Kidney epithelial cell (primary cell): ENCODE measurements around the gene INPP5B. TPM values are rescaled to one million over a fixed set of nuclear protein-coding genes. Genes with fewer than 3 reads are reported as not detected.

Source experiments
- DNase-seq: peaks from one replicate; pipeline ENCODE4 v3.0.0-alpha.2; 2010; ENCODE audit warnings: low read depth
- H3K27me3 ChIP-seq: 2 replicates; pipeline ENCODE4 v1.6.0; 2011; ENCODE audit warnings: low read length; ENCODE audit not compliant: control insufficient read depth, insufficient read depth
- H3K36me3 ChIP-seq: 2 replicates; pipeline ENCODE4 v1.5.1; 2011; ENCODE audit warnings: low read length; ENCODE audit not compliant: control insufficient read depth, insufficient read depth
- H3K4me3 ChIP-seq: 2 replicates; pipeline ENCODE4 v1.5.1; 2011; ENCODE audit warnings: low read depth, mild to moderate bottlenecking, control low read depth, low read length
- total RNA-seq: library from RNA; depleted of rRNA; stranded (reverse); fragments of >200 nt; gene quantifications from 2 replicates; pipeline ENCODE4 v1.2.3, GENCODE V29; 2015
- TF ChIP-seq, protein P1 (sequence below): IDR thresholded peaks from 2 replicates; pipeline ENCODE4 v1.5.1; 2011; ENCODE audit warnings: mild to moderate bottlenecking, moderate library complexity, low read length, control low read depth, inconsistent platforms; ENCODE audit not compliant: insufficient read depth, poor library complexity, severe bottlenecking

INPP5B gene
- total RNA-seq, 1 donor from 2014 or later = 18.9 TPM

GRCh38 chr1:37932759-37933158 lies 14.1 kb downstream of the INPP5B start:
- H3K4me3 ChIP-seq = no peak overlapping the region
- no peaks in the 10 kb centered on the region for H3K27me3 ChIP-seq
- TF ChIP-seq, protein P1, sequence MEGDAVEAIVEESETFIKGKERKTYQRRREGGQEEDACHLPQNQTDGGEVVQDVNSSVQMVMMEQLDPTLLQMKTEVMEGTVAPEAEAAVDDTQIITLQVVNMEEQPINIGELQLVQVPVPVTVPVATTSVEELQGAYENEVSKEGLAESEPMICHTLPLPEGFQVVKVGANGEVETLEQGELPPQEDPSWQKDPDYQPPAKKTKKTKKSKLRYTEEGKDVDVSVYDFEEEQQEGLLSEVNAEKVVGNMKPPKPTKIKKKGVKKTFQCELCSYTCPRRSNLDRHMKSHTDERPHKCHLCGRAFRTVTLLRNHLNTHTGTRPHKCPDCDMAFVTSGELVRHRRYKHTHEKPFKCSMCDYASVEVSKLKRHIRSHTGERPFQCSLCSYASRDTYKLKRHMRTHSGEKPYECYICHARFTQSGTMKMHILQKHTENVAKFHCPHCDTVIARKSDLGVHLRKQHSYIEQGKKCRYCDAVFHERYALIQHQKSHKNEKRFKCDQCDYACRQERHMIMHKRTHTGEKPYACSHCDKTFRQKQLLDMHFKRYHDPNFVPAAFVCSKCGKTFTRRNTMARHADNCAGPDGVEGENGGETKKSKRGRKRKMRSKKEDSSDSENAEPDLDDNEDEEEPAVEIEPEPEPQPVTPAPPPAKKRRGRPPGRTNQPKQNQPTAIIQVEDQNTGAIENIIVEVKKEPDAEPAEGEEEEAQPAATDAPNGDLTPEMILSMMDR = no peak
- no peaks in the 10 kb centered on the region for H3K36me3 ChIP-seq
- DNase-seq = peak; percentile 52

GRCh38 chr1:37931361-37932158 lies 15.3 kb downstream of the INPP5B start:
- peak; percentile 82 for DNase-seq
- TF ChIP-seq, protein P1 = no peak
- Histone ChIP-seq H3K27me3 (no peaks in the 10 kb centered on the region), H3K36me3 (no peaks in the 10 kb centered on the region), H3K4me3 (peak overlapping the region; percentile 83)

DNA sequence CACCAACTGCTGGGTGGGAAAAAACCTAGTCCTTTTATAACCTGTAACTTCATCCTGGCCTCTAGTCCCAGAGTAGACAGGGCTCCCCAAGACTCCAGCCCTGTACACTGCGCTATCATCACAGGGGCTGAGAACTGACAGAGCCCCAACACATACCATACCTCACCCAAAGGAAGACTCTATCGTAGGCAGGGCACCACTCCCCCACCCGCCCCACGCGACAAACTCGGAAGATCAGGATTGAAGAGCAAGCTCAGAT lies 15.8 kb downstream of the INPP5B start:
- peak overlapping the region; percentile 83 for H3K4me3 ChIP-seq
- DNase-seq = no peak
- H3K27me3 ChIP-seq = no peaks in the 10 kb centered on the region
- TF ChIP-seq, protein P1 = no peak
- H3K36me3 ChIP-seq = no peaks in the 10 kb centered on the region

GRCh38 chr1:37930246-37931101 lies 16.4 kb downstream of the INPP5B start:
- Histone ChIP-seq H3K27me3 (no peaks in the 10 kb centered on the region), H3K4me3 (no peak overlapping the region), H3K36me3 (no peaks in the 10 kb centered on the region)
- TF ChIP-seq, protein P1 = no peak
- DNase-seq = no peak

DNA sequence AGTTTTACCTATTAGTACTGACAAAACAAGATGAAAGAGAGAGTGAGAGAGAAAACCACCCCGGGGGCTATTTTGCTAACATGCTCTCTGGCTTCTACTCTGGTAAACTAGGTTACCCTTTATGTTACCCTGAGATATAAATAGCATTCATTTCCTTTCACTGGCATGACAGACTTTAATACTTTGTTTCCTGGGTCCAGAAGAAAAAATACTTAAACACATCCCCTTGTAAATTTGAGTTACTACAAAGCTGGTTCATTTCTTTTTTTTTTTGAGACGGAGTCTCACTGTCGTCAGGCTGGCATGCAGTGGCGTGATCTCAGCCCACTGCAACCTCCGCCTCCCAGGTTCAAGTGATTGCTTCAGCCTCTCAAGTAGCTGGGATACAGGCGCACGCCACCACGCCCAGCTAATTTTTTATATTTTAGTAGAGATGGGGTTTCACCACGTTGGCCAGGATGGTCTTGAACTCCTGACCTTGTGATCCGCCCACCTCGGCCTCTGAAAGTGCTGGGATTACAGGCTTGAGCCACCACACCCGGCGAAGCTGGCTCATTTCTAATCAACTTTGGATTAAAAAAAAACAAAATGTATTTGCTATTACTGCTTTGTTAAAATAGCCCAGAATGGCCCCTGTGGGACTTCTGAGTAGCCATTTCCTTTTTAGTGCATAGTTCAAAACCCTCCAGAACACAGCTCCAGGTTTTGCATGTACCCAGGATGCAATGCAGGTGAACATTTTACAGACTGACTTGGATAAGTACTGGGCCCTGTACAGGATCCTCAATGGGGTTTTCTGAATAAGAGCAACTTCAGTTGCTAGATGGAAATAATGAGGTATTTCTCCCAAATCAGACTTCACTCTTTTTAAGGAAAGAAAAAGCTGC lies 20.6 kb downstream of the INPP5B start:
- no peak overlapping the region for H3K4me3 ChIP-seq
- no peak for DNase-seq
- TF ChIP-seq, protein P1 = no peak
- H3K36me3 ChIP-seq = no peaks in the 10 kb centered on the region
- no peaks in the 10 kb centered on the region for H3K27me3 ChIP-seq
